GM21528 (cell line): ENCODE results near the gene LAMA5.

ENCODE experiments used
- ATAC-seq: cut with Tn5 transposase; IDR thresholded peaks from one replicate; pipeline ENCODE4 v1.9.1; 2021; ENCODE audit warnings: mild to moderate bottlenecking, moderate library complexity; ENCODE audit not compliant: unreplicated experiment, low FRiP score

LAMA5 gene

DNA sequence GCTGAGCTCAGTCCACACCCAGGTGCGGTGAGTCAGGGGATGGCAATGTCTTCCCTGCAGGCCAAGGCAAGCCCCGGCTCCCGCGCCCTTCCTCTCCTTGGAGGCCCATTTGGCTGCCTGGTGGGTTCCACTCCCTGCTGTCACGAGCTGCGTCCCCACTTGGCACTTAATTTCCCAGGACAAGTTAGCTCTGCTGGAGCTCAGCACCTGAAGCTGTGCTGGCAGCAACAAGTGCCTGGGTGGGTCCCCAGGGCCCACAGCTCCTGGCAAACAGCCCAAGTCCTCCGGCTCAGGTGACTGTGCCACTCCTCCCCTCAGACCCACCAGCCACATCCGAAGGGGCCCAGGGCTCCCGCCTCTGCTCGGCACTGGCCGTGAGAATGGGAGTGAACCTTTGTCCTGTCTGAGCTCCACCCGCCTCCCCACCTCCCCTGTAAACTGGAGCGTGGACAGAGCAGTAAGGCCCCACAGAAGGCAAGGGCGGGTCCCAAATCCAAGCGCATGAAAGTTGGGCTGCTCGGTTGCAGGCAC lies 16.9 kb downstream of the LAMA5 start:
- no peak for ATAC-seq

- ATAC-seq = no peak
These were observed 17.5 kb downstream of the LAMA5 start for GRCh38 chr20:62349556-62350097.

DNA sequence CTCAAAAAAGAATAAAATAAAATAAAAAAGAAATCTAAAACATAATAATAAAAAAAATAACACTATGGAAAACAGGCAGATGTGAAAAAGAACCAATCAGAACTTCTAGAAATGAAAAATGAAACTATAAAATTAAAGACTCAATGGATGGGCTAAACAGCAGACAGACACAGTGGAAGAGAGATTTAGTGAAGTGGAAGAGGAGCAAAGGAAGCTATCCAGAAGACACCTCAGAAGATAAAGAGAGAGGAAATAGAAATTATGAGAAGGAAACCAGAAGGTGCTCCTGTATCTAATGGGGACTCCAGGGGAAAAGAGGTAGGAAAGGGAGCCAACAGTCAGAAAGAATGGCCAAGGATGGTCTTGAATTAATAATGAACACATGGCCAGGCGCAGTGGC lies 18.5 kb downstream of the LAMA5 start:
- no peak for ATAC-seq

GRCh38 chr20:62347445-62347844 lies 19.7 kb downstream of the LAMA5 start:
- ATAC-seq = no peak

GRCh38 chr20:62347151-62347404 lies 20.0 kb downstream of the LAMA5 start:
- ATAC-seq = no peak

DNA sequence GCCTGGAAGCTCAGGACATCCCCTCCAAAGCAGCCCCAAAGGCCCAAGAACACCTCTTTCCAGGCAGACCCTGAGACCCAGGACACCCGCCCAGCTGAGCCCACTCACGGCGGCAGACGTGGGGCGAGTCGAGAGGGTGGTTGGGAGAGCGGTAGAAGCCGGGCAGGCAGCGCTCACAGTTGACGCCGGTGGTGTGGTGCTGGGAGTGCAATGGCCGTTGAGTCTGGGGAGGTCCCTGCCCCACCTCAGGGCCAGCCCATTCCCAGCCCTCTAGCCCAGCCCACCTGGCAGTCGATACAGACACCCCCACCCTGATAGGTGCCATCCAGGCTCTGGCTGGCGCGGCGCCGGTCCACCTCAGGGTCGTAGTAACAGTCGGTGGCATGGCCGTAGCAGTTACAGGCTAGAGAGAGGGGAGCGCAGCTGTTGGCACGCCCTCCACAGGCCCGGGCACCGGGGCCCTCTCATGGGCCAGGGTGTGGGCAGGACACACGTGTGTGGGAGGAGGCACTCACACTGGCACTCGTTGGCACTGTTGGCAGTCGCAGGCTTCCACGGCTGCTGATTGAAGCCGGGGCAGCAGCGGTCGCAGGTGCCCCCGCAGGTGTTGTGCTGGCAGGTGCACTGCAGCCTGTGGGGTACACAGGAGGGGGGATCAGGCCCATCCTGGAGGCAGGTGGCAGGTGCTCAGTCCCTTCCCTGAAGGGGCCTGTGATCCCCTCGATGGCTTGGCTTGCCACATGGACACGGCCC lies 20.5 kb downstream of the LAMA5 start:
- no peak for ATAC-seq

DNA sequence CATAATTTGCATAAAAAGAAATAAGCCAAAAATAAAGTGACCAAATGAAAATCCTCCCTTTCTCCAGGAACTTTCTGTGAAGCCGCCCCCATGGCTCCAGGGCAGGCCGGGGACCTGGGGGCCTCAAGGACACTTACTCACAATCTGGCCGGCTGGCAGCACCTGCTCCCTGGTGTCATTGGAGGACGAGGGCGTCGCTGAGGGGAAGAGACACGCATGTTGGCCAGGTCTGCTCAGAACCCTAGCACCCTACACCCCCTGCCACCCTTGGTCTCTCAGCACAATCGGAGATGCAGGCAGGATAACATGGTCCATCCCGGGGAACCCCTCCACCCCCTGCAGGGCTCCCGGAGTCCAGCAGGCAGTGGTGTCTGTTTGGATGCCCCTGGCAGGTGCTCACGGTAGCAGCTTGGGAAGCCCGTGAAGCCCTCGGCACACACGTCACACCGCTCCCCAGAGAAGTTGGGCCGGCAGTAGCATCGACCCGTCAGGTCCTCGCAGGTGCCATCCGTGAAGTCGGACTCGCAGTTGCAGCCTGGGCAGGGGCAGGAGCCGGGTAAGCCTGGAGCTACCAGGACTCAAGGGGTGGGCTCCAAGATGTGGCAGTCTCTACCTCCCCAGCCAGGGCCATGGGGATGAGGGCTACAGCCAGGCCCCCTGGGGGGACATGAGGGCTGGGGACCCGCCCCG lies 21.3 kb downstream of the LAMA5 start:
- no peak for ATAC-seq

GRCh38 chr20:62344782-62345181 lies 22.3 kb downstream of the LAMA5 start:
- no peak for ATAC-seq

GRCh38 chr20:62344092-62344491 lies 23.0 kb downstream of the LAMA5 start:
- ATAC-seq = no peak

DNA sequence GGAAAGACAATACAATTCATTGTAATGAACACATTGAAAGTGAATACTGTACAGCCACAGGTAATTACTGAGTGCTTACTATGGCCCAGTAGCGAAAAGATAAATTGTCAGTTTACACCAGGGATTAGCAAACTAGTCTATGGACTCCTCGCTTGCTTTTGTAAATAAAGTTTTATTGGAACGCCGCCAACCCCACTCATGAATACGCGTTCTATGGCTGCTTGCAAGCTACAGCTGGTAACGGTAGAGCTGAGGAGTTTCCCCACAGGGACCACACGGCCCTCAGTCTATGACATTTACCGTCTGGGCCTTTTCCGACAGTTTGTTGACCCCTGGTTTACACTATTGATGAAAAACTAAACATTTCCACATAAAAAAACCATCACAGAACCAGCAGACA lies 24.2 kb downstream of the LAMA5 start:
- no peak for ATAC-seq

GRCh38 chr20:62339647-62340062 lies 27.5 kb downstream of the LAMA5 start:
- peak; percentile 76 for ATAC-seq

DNA sequence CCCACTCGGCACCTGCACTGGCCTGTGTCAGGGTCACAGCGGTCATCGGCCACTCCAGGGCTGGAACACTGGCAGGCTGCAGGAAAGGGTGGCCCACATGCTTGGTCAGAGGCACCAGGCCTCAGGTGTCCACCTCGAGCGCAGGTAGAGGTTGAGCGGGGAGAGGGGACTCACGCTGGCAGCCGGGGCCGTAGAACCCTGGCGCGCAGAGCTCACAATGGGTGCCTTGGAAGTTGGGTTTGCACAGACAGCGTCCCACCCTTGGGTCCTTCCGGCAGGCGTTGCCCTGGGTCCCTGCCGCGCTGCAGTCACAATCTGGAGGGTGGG lies 28.9 kb downstream of the LAMA5 start:
- ATAC-seq = no peak

DNA sequence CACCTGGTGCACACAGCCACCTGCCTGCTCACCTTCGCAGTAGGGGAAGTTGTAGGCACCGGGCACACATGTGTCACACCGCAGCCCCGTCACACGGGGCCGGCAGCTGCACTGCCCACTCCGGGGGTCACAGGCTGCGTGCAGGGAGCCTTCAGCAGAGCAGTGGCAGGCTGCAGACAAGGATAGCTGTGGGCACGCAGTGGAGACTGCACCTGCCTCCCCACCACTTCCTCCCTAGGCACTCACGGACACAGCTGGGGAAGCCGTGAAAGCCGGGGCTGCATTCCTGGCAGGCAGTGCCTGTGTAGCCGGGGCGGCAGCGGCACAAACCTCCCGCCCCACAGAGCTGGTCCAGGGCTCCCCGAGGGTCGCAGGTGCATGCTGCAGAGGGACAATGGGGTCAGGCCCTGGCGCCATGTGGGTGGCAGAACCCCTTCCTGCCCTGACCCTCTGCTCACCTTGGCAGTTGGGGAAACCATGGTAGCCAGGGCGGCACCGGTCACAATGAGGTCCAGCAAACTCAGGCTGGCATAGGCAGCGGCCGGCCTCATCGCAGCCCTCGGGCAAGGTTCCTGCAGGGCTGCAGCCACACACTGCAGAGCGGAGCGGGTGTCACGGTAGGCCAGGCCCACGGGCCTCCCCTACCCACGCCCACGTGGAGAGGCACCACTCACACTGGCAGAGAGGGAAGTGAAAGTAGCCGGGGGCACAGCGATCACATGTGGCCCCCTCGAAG lies 29.4 kb downstream of the LAMA5 start:
- ATAC-seq = peak; percentile 40

GRCh38 chr20:62336775-62337557 lies 30.1 kb downstream of the LAMA5 start:
- ATAC-seq = no peak

GRCh38 chr20:62336329-62336728 lies 30.8 kb downstream of the LAMA5 start:
- ATAC-seq = no peak

DNA sequence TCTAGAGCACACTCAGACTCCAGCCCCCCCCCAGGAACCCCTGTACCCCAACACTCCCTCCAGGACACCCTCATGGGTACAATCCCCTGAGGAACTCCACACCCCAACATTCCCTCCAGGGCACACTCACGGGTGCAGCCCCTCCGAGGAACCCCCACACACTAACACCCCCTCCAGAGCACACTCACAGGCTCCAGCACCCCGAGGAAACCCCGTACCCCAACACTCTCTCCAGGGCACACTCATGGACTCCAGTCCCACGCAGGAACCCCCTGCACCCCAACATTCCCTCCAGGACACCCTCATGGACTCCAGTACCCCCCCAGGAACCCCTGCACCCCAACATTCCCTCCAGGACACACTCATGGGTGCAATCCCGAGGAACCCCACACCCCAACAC lies 31.6 kb downstream of the LAMA5 start:
- no peak for ATAC-seq

DNA sequence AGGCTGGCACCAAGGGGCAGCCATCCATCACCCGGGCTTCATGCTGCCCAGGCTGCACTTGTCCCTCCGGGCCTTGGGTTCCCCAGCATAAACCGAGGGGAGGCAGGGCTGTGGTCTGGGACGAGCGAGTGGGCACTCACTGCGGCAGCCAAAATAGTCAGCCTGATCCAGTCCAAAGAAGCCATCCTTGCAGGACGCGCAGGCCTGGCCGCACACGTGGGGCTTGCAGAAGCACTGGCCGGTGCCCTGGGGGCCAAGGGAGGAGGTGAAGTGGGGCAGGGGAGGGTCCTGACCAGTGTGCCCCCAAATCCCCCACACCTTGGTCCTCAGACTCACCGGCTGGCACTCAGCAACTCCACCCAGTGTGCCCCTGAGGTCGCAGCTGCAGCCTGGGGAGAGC lies 32.2 kb downstream of the LAMA5 start:
- ATAC-seq = no peak

DNA sequence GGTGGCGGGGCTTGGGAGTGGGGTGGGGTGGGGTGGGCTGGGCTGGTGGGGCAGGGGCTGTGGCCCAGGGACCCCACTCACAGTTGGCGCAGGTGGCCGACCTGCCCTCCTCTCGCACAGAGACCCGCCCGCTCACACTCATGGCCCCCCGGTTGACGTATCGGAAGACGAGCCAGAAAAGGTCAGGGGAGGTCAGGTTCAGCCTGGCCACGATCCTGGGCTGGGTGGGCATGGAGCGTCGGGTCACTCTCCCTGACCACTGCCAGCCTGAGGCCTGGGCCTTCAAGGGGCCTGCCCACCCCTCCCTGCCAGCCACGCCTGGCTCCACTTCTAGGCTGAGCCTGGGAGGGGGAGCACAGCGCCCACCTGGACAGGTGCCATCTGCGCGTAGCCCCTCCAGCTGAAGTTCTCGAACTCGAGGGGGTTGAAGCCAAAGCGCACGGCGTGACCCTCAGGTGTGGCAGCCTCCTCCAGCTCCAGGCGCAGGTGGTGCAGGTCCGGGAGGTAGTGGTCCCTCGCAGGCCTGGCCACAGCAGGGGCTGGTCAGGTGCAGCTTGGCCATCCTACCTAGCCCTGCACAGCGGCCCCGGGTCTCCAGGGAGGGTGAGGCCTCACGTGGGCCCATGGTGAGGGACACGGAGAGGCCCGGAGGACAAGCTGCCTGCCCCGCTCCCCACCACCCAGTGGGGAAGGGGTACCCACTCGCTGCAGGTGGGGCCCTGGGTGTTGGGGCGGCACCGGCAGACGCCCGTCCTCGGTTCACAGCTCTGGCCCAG lies 33.1 kb downstream of the LAMA5 start:
- no peak for ATAC-seq

- ATAC-seq = no peak
These were observed 33.9 kb downstream of the LAMA5 start for GRCh38 chr20:62332989-62333819.
